Measurements from ENCODE around the gene RASGRP1. TPM values are rescaled to one million over a fixed set of nuclear protein-coding genes. Genes with fewer than 3 reads are reported as not detected.
A peak's percentile ranks its signal among the peaks of the same experiment; 100 is the strongest.

The RASGRP1 gene
- total RNA-seq, 2 experiments from 2014 or later, result 175 to 179 TPM

DNA sequence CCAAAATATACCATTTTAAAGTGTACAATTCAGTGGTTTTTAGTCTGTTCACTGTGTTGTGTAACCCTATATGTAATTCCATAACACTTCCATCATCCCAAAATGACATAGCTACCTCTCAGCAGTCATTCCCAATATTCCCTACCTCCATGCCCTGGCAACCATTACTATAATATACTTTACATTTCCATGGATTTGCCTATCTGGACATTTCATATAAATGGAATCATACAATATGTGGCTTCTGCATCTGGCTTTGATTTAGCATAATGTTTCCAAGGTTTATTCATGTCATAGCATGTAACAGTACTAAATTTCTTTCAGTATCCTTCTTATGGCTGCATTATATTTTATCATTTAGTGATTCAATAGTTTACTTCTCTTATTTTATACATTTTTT is 85.3 kb downstream of the RASGRP1 start:
- Mint-ChIP-seq H3K36me3 (peaks cover 32% of the 10 kb centered on the region), H3K27ac (no peak overlapping the region), H3K9me3 (no peaks in the 10 kb centered on the region), H3K4me1 (peaks cover 19% of the 10 kb centered on the region), H3K27me3 (no peaks in the 10 kb centered on the region), H3K4me3 (no peak overlapping the region)
- no peak for DNase-seq
- no peak for ATAC-seq (ENCODE audit: low read depth)
- POLR2A ChIA-PET, result no interaction called here

DNA sequence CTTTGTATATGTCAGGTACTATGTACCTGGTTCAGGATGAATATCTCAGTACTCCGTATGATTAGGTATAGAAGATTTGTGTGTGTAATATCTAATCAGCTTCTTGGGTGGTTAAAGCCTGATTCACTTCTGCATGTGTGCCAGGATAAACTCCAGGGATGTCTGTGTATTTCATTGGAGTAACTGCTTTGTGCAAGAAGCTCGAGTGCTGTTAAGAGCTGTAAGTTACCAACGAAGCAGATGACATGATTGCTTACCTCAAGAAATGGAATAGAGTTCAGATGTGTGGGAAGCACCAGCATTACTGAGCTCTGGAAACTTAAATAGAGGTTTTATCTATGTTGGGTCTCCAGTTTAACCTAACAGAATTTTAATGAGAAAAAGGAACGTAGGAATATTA is 87.0 kb downstream of the RASGRP1 start:
- H3K4me3 Mint-ChIP-seq, result no peak overlapping the region
- no peak overlapping the region for H3K27ac Mint-ChIP-seq
- no peaks in the 10 kb centered on the region for H3K9me3 Mint-ChIP-seq
- no peaks in the 10 kb centered on the region for H3K27me3 Mint-ChIP-seq
- DNase-seq (no peak), ATAC-seq (ENCODE audit: low read depth) (no peak)
- peaks cover 18% of the 10 kb centered on the region for H3K4me1 Mint-ChIP-seq
- POLR2A ChIA-PET, result no interaction called here
- H3K36me3 Mint-ChIP-seq, result peaks cover 31% of the 10 kb centered on the region

GRCh38 chr15:38476120-38476519 is 88.5 kb downstream of the RASGRP1 start:
- H3K9me3 Mint-ChIP-seq, result no peaks in the 10 kb centered on the region
- no peaks in the 10 kb centered on the region for H3K27me3 Mint-ChIP-seq
- no peak overlapping the region for H3K4me3 Mint-ChIP-seq
- peaks cover 8% of the 10 kb centered on the region for H3K4me1 Mint-ChIP-seq
- DNase-seq, result no peak
- POLR2A ChIA-PET, result no interaction called here
- H3K27ac Mint-ChIP-seq, result no peak overlapping the region
- peaks cover 19% of the 10 kb centered on the region for H3K36me3 Mint-ChIP-seq
- ATAC-seq (ENCODE audit: low read depth), result no peak

DNA sequence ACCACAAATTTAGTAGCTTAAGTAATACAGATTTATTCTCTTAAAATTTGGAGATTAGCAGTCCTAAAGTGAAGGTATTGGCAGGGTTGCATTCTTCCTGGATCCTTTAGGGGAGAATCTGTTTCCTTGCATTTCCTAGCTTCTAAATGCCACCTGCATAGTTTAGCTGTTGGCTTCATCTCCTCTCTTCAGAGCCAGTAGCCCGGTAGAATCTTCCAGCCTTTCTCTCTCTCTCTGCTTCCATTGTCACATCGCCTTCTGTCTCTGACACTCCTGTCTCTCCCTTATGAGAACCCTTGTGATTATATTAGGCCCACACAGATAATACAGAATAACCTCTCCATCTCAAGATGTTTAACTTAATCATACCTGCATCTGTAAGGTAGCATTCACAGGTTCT is 89.3 kb downstream of the RASGRP1 start:
- Mint-ChIP-seq H3K4me1 (peaks cover 8% of the 10 kb centered on the region), H3K27me3 (no peaks in the 10 kb centered on the region), H3K9me3 (no peaks in the 10 kb centered on the region), H3K4me3 (no peak overlapping the region), H3K36me3 (peaks cover 17% of the 10 kb centered on the region), H3K27ac (peak overlapping the region; percentile 51)
- POLR2A ChIA-PET, result interaction anchor here (1.5 to 1.8 kb wide), 2 partner anchors 21 to 224 kb away, joined by 5 to 6 read pairs; partner anchors contain the start of gene FAM98B
- DNase-seq, result no peak
- no peak for ATAC-seq (ENCODE audit: low read depth)

GRCh38 chr15:38474155-38474757 is 90.4 kb downstream of the RASGRP1 start:
- peak; percentile 93 for ATAC-seq (ENCODE audit: low read depth)
- Mint-ChIP-seq H3K36me3 (peaks cover 14% of the 10 kb centered on the region), H3K27ac (peak overlapping the region; percentile 39), H3K4me3 (no peak overlapping the region), H3K4me1 (peaks cover 8% of the 10 kb centered on the region), H3K9me3 (no peaks in the 10 kb centered on the region), H3K27me3 (no peaks in the 10 kb centered on the region)
- POLR2A ChIA-PET, result interaction anchor here (0.9 to 1.8 kb wide), 3 partner anchors 20 to 225 kb away, joined by 3 to 6 read pairs (median 5); partner anchors contain the start of gene FAM98B
- DNase-seq, result no peak

DNA sequence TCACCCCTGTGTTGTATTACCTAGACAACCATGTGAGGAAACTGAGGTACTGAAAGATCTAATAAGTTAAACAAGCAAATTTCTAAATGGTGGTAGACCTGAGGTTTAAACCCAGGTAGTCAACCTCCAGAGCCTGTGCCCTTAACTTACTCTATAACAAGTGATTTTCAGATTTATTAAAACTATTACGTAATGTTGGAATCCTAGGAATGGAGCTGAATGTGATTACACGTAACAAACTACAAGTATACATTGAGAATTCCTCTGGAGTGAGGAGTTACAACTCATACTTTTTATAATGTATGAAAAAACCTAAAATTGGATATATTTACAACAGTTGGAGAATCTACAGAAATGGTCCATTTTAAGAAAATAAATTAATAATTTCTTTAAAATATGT is 92.6 kb downstream of the RASGRP1 start:
- Mint-ChIP-seq H3K4me1 (peaks cover 8% of the 10 kb centered on the region), H3K27me3 (no peaks in the 10 kb centered on the region), H3K36me3 (peaks cover 13% of the 10 kb centered on the region), H3K27ac (no peak overlapping the region), H3K9me3 (no peaks in the 10 kb centered on the region), H3K4me3 (no peak overlapping the region)
- DNase-seq, result no peak
- POLR2A ChIA-PET, result no interaction called here
- ATAC-seq (ENCODE audit: low read depth), result no peak

- Mint-ChIP-seq H3K36me3 (peaks cover 9% of the 10 kb centered on the region), H3K27ac (no peak overlapping the region), H3K4me3 (no peak overlapping the region), H3K27me3 (no peaks in the 10 kb centered on the region), H3K9me3 (no peaks in the 10 kb centered on the region), H3K4me1 (peaks cover 4% of the 10 kb centered on the region)
- DNase-seq (no peak), ATAC-seq (ENCODE audit: low read depth) (no peak)
- POLR2A ChIA-PET, result no interaction called here
Measured at GRCh38 chr15:38470816-38471215, 93.8 kb downstream of the RASGRP1 start.

GRCh38 chr15:38464675-38465074 is 99.9 kb downstream of the RASGRP1 start:
- no peaks in the 10 kb centered on the region for H3K9me3 Mint-ChIP-seq
- no peak overlapping the region for H3K27ac Mint-ChIP-seq
- POLR2A ChIA-PET, result no interaction called here

GRCh38 chr15:38463893-38464292 is 100.7 kb downstream of the RASGRP1 start:
- DNase-seq (no peak), ATAC-seq (ENCODE audit: low read depth) (no peak)
- H3K9me3 Mint-ChIP-seq, result no peaks in the 10 kb centered on the region
- peaks cover 2% of the 10 kb centered on the region for H3K36me3 Mint-ChIP-seq
- no peak overlapping the region for H3K4me3 Mint-ChIP-seq
- peaks cover 14% of the 10 kb centered on the region for H3K4me1 Mint-ChIP-seq
- no peak overlapping the region for H3K27ac Mint-ChIP-seq
- POLR2A ChIA-PET, result no interaction called here
- no peaks in the 10 kb centered on the region for H3K27me3 Mint-ChIP-seq

More at GRCh38 chr15:38464675-38465074, 99.9 kb downstream of the RASGRP1 start:
- Mint-ChIP-seq H3K36me3 (no peaks in the 10 kb centered on the region), H3K4me3 (no peak overlapping the region), H3K27me3 (no peaks in the 10 kb centered on the region), H3K4me1 (peaks cover 14% of the 10 kb centered on the region)
- DNase-seq (no peak), ATAC-seq (ENCODE audit: low read depth) (no peak)

- Mint-ChIP-seq H3K9me3 (no peaks in the 10 kb centered on the region), H3K27ac (no peak overlapping the region), H3K4me3 (no peak overlapping the region), H3K27me3 (no peaks in the 10 kb centered on the region), H3K4me1 (peaks cover 22% of the 10 kb centered on the region), H3K36me3 (peaks cover 4% of the 10 kb centered on the region)
- POLR2A ChIA-PET, result no interaction called here
- ATAC-seq (ENCODE audit: low read depth) (no peak), DNase-seq (no peak)
Measured at GRCh38 chr15:38461066-38461833, 103.4 kb downstream of the RASGRP1 start.

GRCh38 chr15:38460543-38460942 is 104.1 kb downstream of the RASGRP1 start:
- Mint-ChIP-seq H3K4me1 (peaks cover 25% of the 10 kb centered on the region), H3K9me3 (no peaks in the 10 kb centered on the region), H3K27me3 (no peaks in the 10 kb centered on the region), H3K27ac (no peak overlapping the region), H3K36me3 (peaks cover 4% of the 10 kb centered on the region), H3K4me3 (no peak overlapping the region)
- DNase-seq, result no peak
- POLR2A ChIA-PET, result no interaction called here
- ATAC-seq (ENCODE audit: low read depth), result no peak

DNA sequence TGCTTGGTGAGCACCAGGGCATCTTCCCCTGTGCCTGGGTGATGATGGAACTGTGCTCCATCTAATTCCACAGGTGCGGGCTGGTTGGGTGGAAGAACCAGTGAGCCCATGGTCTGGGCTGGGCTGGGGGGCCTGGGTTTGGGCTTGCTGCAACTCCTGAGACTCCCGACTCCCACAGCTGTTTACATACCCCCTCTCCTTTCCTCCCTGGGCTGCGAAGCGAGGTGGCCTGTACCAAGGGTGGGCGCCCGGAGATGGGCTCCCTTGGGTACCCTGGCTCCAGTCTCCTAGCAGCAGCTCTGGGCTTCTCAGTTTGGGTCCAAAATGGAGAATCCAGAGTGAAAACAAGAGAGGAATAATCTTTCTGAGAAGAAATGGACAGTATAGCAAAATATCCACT is 105.1 kb downstream of the RASGRP1 start:
- no peak for DNase-seq
- Mint-ChIP-seq H3K27ac (no peak overlapping the region), H3K4me3 (no peak overlapping the region), H3K36me3 (peaks cover 4% of the 10 kb centered on the region), H3K4me1 (peaks cover 31% of the 10 kb centered on the region), H3K27me3 (no peaks in the 10 kb centered on the region), H3K9me3 (no peaks in the 10 kb centered on the region)
- no peak for ATAC-seq (ENCODE audit: low read depth)
- POLR2A ChIA-PET, result no interaction called here

GRCh38 chr15:38458646-38459045 is 106.0 kb downstream of the RASGRP1 start:
- POLR2A ChIA-PET, result no interaction called here
- H3K4me1 Mint-ChIP-seq, result peaks cover 31% of the 10 kb centered on the region
- peaks cover 4% of the 10 kb centered on the region for H3K36me3 Mint-ChIP-seq
- H3K27ac Mint-ChIP-seq, result no peak overlapping the region
- DNase-seq, result no peak
- H3K27me3 Mint-ChIP-seq, result no peaks in the 10 kb centered on the region
- ATAC-seq (ENCODE audit: low read depth), result no peak
- H3K4me3 Mint-ChIP-seq, result no peak overlapping the region
- H3K9me3 Mint-ChIP-seq, result no peaks in the 10 kb centered on the region

GRCh38 chr15:38455092-38455491 is 109.5 kb downstream of the RASGRP1 start:
- DNase-seq, result no peak
- ATAC-seq (ENCODE audit: low read depth), result no peak
- POLR2A ChIA-PET, result interaction anchor here (0.8 to 2.5 kb wide), 10 partner anchors 14 to 243 kb away, joined by 3 to 19 read pairs (median 6); no protein-coding TSS in a partner anchor
- no peaks in the 10 kb centered on the region for H3K9me3 Mint-ChIP-seq
- peaks cover 4% of the 10 kb centered on the region for H3K36me3 Mint-ChIP-seq
- H3K27me3 Mint-ChIP-seq, result peaks cover 14% of the 10 kb centered on the region
- H3K4me3 Mint-ChIP-seq, result peak overlapping the region; percentile 89
- peaks cover 19% of the 10 kb centered on the region for H3K4me1 Mint-ChIP-seq
- peak overlapping the region; percentile 91 for H3K27ac Mint-ChIP-seq
